ENCODE measurements around the gene BUD31.
A peak's percentile ranks its signal among the peaks of the same experiment; 100 is the strongest.

Gene BUD31

DNA sequence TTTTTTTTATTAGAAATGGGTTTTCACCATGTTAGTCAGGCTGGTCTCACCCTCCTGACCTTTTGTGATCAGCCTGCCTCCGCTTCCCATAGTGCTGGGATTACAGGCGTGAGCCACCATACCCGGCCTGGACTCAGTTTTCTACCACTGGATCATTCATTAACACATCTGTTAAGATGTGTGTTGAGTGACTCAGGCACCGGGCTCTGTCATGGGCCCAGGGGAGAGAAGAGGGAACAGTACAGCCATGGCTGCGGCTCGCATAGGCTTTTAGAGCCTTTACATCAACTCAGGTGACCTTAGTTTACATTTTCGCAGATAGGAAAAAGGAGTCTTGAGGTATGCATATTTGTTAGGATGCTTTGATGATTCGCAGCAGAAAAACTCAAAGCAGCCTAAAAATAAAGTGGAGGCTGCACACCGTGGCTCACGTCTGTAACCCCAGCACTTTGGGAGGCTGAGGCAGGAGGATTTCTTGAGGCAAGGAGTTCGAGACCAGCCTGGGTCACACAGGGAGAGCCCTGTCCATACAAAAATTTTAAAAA lies 37.3 kb upstream of the BUD31 start:
- no peak for DNase-seq (ENCODE audit: low spot score)
- Histone ChIP-seq H3K27me3 (ENCODE audit: insufficient read depth, poor library complexity, severe bottlenecking) (no peaks in the 10 kb centered on the region), H3K4me1 (ENCODE audit: insufficient read depth, poor library complexity, severe bottlenecking) (peaks cover 20% of the 10 kb centered on the region), H3K36me3 (ENCODE audit: low read depth) (peaks cover 15% of the 10 kb centered on the region), H3K9me3 (ENCODE audit: severe bottlenecking) (no peaks in the 10 kb centered on the region), H3K27ac (ENCODE audit: poor library complexity, severe bottlenecking) (peak overlapping the region; percentile 38), H3K4me3 (ENCODE audit: severe bottlenecking) (no peak overlapping the region)
- TF ChIP-seq, protein P1, sequence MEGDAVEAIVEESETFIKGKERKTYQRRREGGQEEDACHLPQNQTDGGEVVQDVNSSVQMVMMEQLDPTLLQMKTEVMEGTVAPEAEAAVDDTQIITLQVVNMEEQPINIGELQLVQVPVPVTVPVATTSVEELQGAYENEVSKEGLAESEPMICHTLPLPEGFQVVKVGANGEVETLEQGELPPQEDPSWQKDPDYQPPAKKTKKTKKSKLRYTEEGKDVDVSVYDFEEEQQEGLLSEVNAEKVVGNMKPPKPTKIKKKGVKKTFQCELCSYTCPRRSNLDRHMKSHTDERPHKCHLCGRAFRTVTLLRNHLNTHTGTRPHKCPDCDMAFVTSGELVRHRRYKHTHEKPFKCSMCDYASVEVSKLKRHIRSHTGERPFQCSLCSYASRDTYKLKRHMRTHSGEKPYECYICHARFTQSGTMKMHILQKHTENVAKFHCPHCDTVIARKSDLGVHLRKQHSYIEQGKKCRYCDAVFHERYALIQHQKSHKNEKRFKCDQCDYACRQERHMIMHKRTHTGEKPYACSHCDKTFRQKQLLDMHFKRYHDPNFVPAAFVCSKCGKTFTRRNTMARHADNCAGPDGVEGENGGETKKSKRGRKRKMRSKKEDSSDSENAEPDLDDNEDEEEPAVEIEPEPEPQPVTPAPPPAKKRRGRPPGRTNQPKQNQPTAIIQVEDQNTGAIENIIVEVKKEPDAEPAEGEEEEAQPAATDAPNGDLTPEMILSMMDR (IDR thresholded peaks at IDR 0.05; ENCODE audit: poor library complexity, severe bottlenecking), result no peak
- ATAC-seq (ENCODE audit: low read depth), result no peak

DNA sequence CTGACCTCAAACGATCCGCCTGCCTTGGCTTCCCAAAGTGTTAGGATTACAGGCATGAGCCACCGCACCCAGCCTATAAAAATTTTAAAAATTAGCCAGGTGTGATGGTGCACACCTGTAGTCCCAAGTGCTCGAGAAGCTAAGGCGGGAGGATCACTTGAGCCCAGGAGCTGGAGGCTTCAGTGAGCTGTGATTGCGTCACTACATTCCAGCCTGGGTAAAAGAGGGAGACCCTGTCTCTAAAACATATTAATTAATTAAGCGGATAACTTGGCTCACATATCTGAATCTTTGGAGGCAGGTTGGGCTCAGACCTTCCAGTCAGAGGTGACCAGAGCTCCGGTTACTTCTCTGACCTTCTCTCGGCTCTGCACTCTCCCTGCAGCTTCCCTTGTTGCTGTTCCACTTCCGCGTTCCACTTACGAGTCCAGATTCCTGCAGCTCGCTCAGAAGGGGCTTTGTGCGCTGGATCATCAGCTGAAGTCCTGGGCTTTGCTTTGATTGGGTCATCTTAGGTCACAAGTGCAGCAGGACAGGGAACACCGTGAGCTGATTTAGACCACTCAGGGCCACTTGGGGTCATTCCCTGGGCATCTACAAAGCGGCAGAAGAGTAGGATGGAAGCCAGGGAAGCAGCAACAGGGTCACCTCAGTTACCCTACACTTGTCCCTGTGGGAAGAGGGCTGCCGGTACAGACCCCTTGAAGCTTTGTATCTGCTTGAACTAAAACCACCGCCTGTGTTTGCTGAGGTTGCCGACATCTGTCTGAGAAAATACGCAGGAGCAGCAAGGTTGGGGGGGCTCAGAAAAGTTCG lies 36.3 kb upstream of the BUD31 start:
- Histone ChIP-seq H3K27me3 (ENCODE audit: insufficient read depth, poor library complexity, severe bottlenecking) (no peaks in the 10 kb centered on the region), H3K27ac (ENCODE audit: poor library complexity, severe bottlenecking) (peak overlapping the region; percentile 38)
- DNase-seq (ENCODE audit: low spot score), result no peak

DNA sequence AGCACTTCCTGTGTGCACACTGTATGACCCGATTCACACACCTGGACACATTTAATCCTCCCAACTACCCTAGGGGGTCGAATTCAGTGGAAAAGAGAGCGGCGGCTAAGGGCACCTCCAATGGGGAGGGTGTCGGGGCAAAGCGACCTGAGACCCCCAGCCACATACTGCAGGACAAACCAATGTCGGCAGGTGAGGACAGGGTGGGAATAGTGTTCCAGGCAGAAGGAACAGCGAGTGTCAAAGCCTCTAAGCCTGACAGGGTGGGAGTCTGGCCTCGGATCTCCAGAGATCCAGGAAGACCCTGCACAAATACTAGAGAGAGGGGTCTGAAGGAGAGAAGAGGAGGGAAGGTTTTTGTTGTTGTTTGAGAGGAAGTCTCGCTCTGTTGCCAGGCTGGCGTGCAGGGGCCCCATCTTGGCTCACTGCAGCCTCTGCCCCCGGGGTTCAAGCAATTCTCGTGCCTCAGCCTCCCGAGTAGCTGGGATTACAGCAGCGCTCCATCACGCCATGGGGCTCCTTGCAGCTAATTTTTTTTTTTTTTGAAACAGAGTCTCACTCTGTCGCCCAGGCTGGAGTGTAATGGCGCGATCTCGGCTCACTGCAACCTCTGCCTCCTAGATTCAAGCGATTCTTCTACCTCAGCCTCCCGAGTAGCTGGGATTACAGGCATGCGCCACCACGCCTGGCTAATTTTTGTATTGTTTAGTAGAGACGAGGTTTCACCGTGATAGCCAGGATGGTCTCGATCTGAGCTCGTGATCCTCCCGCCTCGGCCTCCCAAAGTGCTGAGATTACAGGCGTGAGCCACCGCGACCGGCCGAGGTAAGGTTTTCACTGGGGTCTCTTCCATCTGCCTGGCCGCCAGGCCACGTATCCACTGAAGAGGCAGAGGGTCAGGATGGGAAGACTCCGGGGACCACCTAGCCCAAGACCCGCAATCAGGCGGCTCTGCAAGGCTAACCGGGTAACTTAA lies 35.4 kb upstream of the BUD31 start:
- no peak for ATAC-seq (ENCODE audit: low read depth)
- Histone ChIP-seq H3K36me3 (ENCODE audit: low read depth) (peaks cover 17% of the 10 kb centered on the region), H3K4me1 (ENCODE audit: insufficient read depth, poor library complexity, severe bottlenecking) (peaks cover 20% of the 10 kb centered on the region), H3K9me3 (ENCODE audit: severe bottlenecking) (no peaks in the 10 kb centered on the region), H3K27me3 (ENCODE audit: insufficient read depth, poor library complexity, severe bottlenecking) (no peaks in the 10 kb centered on the region), H3K4me3 (ENCODE audit: severe bottlenecking) (no peak overlapping the region), H3K27ac (ENCODE audit: poor library complexity, severe bottlenecking) (peak overlapping the region; percentile 87)
- TF ChIP-seq, protein P1 (IDR thresholded peaks at IDR 0.05; ENCODE audit: poor library complexity, severe bottlenecking), result no peak
- DNase-seq (ENCODE audit: low spot score), result no peak

More for the DNA sequence above, 36.3 kb upstream of the BUD31 start:
- peak; percentile 5; the same call in 1 of the 3 replicates for ATAC-seq (ENCODE audit: low read depth)
- peaks cover 20% of the 10 kb centered on the region for H3K4me1 ChIP-seq (ENCODE audit: insufficient read depth, poor library complexity, severe bottlenecking)
- H3K4me3 ChIP-seq (ENCODE audit: severe bottlenecking), result no peak overlapping the region
- no peaks in the 10 kb centered on the region for H3K9me3 ChIP-seq (ENCODE audit: severe bottlenecking)
- peaks cover 8% of the 10 kb centered on the region for H3K36me3 ChIP-seq (ENCODE audit: low read depth)
- TF ChIP-seq, protein P1 (IDR thresholded peaks at IDR 0.05; ENCODE audit: poor library complexity, severe bottlenecking), result no peak

DNA sequence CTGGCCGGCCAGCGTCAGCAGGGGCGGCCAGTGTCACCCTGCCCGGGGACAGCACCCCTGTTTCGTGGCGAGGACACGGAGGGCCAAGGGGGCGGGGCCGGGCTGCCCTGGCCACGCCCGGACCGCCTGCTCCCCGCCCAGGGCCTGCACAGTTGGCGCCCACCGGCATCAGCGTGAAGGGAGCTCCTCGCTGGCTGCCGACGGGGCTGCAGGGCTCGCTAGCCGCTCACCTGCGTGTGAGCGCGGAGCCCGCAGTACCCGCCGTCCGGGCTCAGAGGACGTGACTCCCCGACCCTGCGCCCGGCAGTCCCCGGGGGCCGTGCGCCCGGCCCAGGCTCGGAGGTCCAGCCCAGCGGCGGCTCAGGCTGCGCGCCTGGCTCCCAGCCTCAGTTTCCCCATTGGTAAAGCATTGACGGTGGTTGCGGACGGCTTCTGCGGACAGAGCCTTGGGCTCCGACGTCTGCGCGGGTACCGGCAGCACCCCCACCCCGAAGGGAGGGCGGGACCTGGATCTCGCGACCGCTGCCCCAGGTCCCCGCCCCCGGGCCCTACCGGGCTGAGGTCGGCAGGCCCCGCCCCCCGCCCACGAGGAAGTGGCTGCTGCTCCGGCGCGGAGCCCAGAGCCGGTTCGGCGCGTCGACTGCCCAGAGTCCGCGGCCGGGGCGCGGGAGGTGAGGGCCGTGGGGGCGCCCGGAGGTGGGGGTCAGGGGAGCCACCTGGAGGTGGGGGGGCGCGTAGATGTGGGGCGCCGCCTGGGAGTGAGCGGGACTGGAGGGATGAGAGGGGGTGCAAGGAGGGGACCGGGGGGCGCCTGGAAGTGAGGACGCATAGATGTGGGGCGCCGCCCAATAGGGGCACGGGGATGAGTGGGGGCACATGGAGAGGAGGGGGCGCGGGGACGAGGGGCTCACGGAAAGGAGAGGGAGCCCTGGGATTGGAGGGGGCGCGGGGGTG lies 34.4 kb upstream of the BUD31 start, which contains the start of gene ARPC1B:
ARPC1B (plus strand) TSS at position 620 of the 954 bp plus-strand sequence. CDS start 10,985 bp downstream, outside the sequence.
- Histone ChIP-seq H3K4me3 (ENCODE audit: severe bottlenecking) (peak within 1 kb of the TSS; percentile 60), H3K27me3 (ENCODE audit: insufficient read depth, poor library complexity, severe bottlenecking) (no peaks in the 10 kb centered on the region), H3K36me3 (ENCODE audit: low read depth) (peaks cover 24% of the 10 kb centered on the region), H3K9me3 (ENCODE audit: severe bottlenecking) (no peaks in the 10 kb centered on the region), H3K4me1 (ENCODE audit: insufficient read depth, poor library complexity, severe bottlenecking) (peaks cover 18% of the 10 kb centered on the region), H3K27ac (ENCODE audit: poor library complexity, severe bottlenecking) (peak within 1 kb of the TSS; percentile 87)
- peak; percentile 62 for ATAC-seq (ENCODE audit: low read depth)
- TF ChIP-seq, protein P1 (IDR thresholded peaks at IDR 0.05; ENCODE audit: poor library complexity, severe bottlenecking), result no peak
- DNase-seq (ENCODE audit: low spot score), result no peak
